HepG2 (cell line): ENCODE results near the gene SLC6A9. TPM values are rescaled to one million over a fixed set of nuclear protein-coding genes. Genes with fewer than 3 reads are reported as not detected.

ENCODE experiments used
- ATF7-NPFF ChIP-seq: sonication (generic); formaldehyde crosslinking; IDR thresholded peaks from 2 replicates; pipeline ENCODE4 v1.8.1; 2023; ENCODE audit warnings: mild to moderate bottlenecking, low read depth, missing genetic modification reagents, moderate library complexity
- CHCHD3 ChIP-seq: sonication (generic); formaldehyde crosslinking; IDR thresholded peaks from 2 replicates; pipeline ENCODE4 v1.8.0; 2022; ENCODE audit warnings: mild to moderate bottlenecking, missing genetic modification reagents, moderate library complexity
- KLF12 ChIP-seq: sonication (generic); formaldehyde crosslinking; IDR thresholded peaks from 2 replicates; pipeline ENCODE4 v1.4.0; 2020; ENCODE audit warnings: missing genetic modification reagents, borderline replicate concordance
- PRMT3 ChIP-seq: sonication (generic); formaldehyde crosslinking; IDR thresholded peaks from 2 replicates; pipeline ENCODE4 v1.8.1; 2022; ENCODE audit warnings: low read depth, mild to moderate bottlenecking, moderate library complexity, missing genetic modification reagents, borderline replicate concordance
- SMAD1 ChIP-seq: sonication (generic); formaldehyde crosslinking; IDR thresholded peaks from 2 replicates; pipeline ENCODE4 v1.4.0; 2020; ENCODE audit warnings: missing genetic modification reagents, low read depth, mild to moderate bottlenecking, borderline replicate concordance
- SNAPC2 ChIP-seq: sonication (generic); formaldehyde crosslinking; IDR thresholded peaks from 2 replicates; pipeline ENCODE4 v1.8.1; 2022; ENCODE audit warnings: mild to moderate bottlenecking, missing genetic modification reagents
- THYN1 ChIP-seq: sonication (generic); formaldehyde crosslinking; IDR thresholded peaks from 2 replicates; pipeline ENCODE4 v1.8.1; 2023; ENCODE audit warnings: low read depth, mild to moderate bottlenecking, moderate library complexity, missing genetic modification reagents, borderline replicate concordance
- YEATS4 ChIP-seq: sonication (generic); formaldehyde crosslinking; IDR thresholded peaks from 2 replicates; pipeline ENCODE4 v1.4.0; 2020; ENCODE audit warnings: missing genetic modification reagents, borderline replicate concordance
- ZNF205 ChIP-seq: IDR thresholded peaks from 2 replicates; pipeline ENCODE4 v1.6.1; 2018; ENCODE audit warnings: missing biosample characterization, missing genetic modification reagents
- ZNF207 ChIP-seq: fragments of 450-650 bp; IDR thresholded peaks from 2 replicates; pipeline ENCODE4 v1.6.1; 2016; ENCODE audit warnings: antibody characterized with exemption, borderline replicate concordance
- ZNF326 ChIP-seq: sonication (generic); formaldehyde crosslinking; IDR thresholded peaks from 2 replicates; pipeline ENCODE4 v1.4.0; 2020; ENCODE audit warnings: missing genetic modification reagents, borderline replicate concordance
- ZNF468 ChIP-seq: sonication (generic); formaldehyde crosslinking; IDR thresholded peaks from 2 replicates; pipeline ENCODE4 v1.8.0; 2022; ENCODE audit warnings: mild to moderate bottlenecking, moderate library complexity, missing genetic modification reagents
- ZNF562 ChIP-seq: sonication (generic); formaldehyde crosslinking; IDR thresholded peaks from 2 replicates; pipeline ENCODE4 v1.8.0; 2022; ENCODE audit warnings: missing genetic modification reagents, borderline replicate concordance
- ZNF883 ChIP-seq: sonication (generic); formaldehyde crosslinking; IDR thresholded peaks from 2 replicates; pipeline ENCODE4 v1.5.1; 2020; ENCODE audit warnings: mild to moderate bottlenecking, missing genetic modification reagents; ENCODE audit errors: not compliant biosample characterization
- ZNF891 ChIP-seq: sonication (generic); formaldehyde crosslinking; IDR thresholded peaks from 2 replicates; pipeline ENCODE4 v1.5.0; 2020; ENCODE audit warnings: mild to moderate bottlenecking, missing genetic modification reagents
- ZSCAN29 ChIP-seq: sonication (generic); formaldehyde crosslinking; conservative IDR thresholded peaks from 2 replicates; pipeline ENCODE4 v1.4.0; 2020; ENCODE audit warnings: mild to moderate bottlenecking, missing genetic modification reagents
- polyA plus RNA-seq, 8 experiments: library from polyadenylated mRNA; depleted of rRNA in 3 of 8; stranded (reverse) in 7 of 8; unstranded in 1 of 8; fragments of >200 nt; fragmentation: Illumina TruSeq in 4 of 8; extraction: Trizol in 4 of 8; gene quantifications; 2 replicates each; pipeline versions ENCODE4 v1.2.1 to v1.2.3, GENCODE V29; 2011 to 2016; ENCODE audit warnings: low read depth in 4 of 8, missing spikeins in 1 of 8, mixed read lengths in 1 of 8; ENCODE audit not compliant: insufficient read depth in 1 of 8
- total RNA-seq, 5 experiments: library from RNA; depleted of rRNA; stranded (reverse); fragments of >200 nt; fragmentation: Illumina TruSeq; extraction: Trizol; gene quantifications; 2 replicates each; pipeline ENCODE4 v1.2.3, GENCODE V29; 2016; ENCODE audit warnings: low read depth in 1 of 5
- TF ChIP-seq, protein P1 (sequence below): IDR thresholded peaks from 2 replicates; pipeline ENCODE4 v1.6.1; 2016; ENCODE audit warnings: missing genetic modification reagents, missing compliant biosample characterization
- TF ChIP-seq, protein P2 (sequence below): sonication (generic); formaldehyde crosslinking; IDR thresholded peaks from 2 replicates; pipeline ENCODE4 v1.8.1; 2023; ENCODE audit warnings: mild to moderate bottlenecking, missing genetic modification reagents
- TF ChIP-seq, protein P3 (sequence below): sonication (generic); formaldehyde crosslinking; IDR thresholded peaks from 2 replicates; pipeline ENCODE4 v1.5.1; 2020; ENCODE audit warnings: missing genetic modification reagents, mild to moderate bottlenecking, borderline replicate concordance
- TF ChIP-seq, protein P4 (sequence below): sonication (generic); formaldehyde crosslinking; IDR thresholded peaks from 2 replicates; pipeline ENCODE4 v1.5.0; 2020; ENCODE audit warnings: missing genetic modification reagents

SLC6A9 gene
- total and polyA plus RNA-seq, 2 of the 13 experiments (the other 11 are each of a cell fraction or from before 2014, with no cell fraction given) = 8.5 to 9.9 TPM

DNA sequence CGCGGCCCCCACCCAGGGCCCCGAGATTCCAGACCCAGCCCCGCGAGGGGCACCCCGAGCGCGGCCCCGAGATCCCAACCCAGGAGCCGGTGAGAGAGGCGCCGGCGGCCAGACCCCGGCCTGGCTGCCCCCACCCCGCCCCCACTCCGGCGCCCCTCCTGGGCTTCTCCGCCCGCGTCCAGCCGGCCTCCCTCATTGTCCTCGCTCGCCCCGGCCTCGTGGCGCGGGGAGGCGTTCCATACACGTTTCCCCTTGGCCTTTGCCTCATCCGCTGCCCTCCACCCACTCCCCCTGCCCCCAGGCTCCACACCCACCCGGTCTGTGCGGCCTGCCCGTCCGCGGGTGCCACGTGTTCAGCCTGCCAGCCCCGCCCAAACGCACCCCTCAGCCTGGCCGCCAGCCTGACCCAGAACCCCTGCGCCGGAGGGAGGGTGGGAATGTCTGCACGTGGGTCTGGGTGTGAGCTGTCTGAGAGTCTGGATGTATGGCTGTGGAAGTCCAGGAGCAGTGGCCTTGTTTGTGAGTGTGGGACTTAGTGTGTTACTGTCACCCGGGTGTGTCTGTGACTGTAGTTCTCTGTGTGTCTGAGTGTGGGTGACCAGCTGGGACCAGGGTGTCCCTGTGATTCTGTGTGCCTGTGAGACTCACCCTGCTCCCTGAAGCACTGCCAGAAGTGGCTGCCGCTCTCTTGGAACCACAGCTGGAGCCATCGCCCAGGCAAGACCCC lies 51.6 kb downstream of the SLC6A9 start (continued):
- no peak for TF ChIP-seq ZNF207
- TF ChIP-seq, protein P1, sequence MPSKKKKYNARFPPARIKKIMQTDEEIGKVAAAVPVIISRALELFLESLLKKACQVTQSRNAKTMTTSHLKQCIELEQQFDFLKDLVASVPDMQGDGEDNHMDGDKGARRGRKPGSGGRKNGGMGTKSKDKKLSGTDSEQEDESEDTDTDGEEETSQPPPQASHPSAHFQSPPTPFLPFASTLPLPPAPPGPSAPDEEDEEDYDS (CRISPR knock-in tag) = no peak
- TF ChIP-seq CHCHD3 = no peak
- TF ChIP-seq, protein P2, sequence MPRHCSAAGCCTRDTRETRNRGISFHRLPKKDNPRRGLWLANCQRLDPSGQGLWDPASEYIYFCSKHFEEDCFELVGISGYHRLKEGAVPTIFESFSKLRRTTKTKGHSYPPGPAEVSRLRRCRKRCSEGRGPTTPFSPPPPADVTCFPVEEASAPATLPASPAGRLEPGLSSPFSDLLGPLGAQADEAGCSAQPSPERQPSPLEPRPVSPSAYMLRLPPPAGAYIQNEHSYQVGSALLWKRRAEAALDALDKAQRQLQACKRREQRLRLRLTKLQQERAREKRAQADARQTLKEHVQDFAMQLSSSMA (CRISPR knock-in tag) = peak; percentile 12; the same call in 1 of the 2 replicates
- no peak for TF ChIP-seq ZNF562 (CRISPR knock-in tag)
- peak; percentile 59; the same call in 1 of the 2 replicates for TF ChIP-seq ZNF205 (CRISPR knock-in tag)
- TF ChIP-seq SMAD1 = peak; percentile 48; the same call in 1 of the 2 replicates
- 0 out of 2 replicates have a peak, but pooled peaks have one; percentile 57 for TF ChIP-seq ATF7-NPFF (CRISPR knock-in tag)
- TF ChIP-seq SNAPC2 (CRISPR knock-in tag) = no peak
- TF ChIP-seq ZNF468 (CRISPR knock-in tag) = no peak
- TF ChIP-seq, protein P3, sequence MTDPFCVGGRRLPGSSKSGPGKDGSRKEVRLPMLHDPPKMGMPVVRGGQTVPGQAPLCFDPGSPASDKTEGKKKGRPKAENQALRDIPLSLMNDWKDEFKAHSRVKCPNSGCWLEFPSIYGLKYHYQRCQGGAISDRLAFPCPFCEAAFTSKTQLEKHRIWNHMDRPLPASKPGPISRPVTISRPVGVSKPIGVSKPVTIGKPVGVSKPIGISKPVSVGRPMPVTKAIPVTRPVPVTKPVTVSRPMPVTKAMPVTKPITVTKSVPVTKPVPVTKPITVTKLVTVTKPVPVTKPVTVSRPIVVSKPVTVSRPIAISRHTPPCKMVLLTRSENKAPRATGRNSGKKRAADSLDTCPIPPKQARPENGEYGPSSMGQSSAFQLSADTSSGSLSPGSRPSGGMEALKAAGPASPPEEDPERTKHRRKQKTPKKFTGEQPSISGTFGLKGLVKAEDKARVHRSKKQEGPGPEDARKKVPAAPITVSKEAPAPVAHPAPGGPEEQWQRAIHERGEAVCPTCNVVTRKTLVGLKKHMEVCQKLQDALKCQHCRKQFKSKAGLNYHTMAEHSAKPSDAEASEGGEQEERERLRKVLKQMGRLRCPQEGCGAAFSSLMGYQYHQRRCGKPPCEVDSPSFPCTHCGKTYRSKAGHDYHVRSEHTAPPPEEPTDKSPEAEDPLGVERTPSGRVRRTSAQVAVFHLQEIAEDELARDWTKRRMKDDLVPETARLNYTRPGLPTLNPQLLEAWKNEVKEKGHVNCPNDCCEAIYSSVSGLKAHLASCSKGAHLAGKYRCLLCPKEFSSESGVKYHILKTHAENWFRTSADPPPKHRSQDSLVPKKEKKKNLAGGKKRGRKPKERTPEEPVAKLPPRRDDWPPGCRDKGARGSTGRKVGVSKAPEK (CRISPR knock-in tag) = no peak
- no peak for TF ChIP-seq THYN1 (CRISPR knock-in tag)
- TF ChIP-seq, protein P4, sequence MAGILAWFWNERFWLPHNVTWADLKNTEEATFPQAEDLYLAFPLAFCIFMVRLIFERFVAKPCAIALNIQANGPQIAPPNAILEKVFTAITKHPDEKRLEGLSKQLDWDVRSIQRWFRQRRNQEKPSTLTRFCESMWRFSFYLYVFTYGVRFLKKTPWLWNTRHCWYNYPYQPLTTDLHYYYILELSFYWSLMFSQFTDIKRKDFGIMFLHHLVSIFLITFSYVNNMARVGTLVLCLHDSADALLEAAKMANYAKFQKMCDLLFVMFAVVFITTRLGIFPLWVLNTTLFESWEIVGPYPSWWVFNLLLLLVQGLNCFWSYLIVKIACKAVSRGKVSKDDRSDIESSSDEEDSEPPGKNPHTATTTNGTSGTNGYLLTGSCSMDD (CRISPR knock-in tag) = no peak
- no peak for TF ChIP-seq PRMT3 (CRISPR knock-in tag)
- no peak for TF ChIP-seq ZNF326 (CRISPR knock-in tag)
- no peak for TF ChIP-seq ZSCAN29
- TF ChIP-seq KLF12 = no peak; the same call in 1 of the 2 replicates
- peak; percentile 86 for TF ChIP-seq YEATS4 (CRISPR knock-in tag)
- TF ChIP-seq ZNF891 (CRISPR knock-in tag) = 0 out of 2 replicates have a peak, but pooled peaks have one; percentile 58
- TF ChIP-seq ZNF883 (CRISPR knock-in tag) = peak; percentile 80
